ENCODE measurements around the gene FOXN3.

Gene FOXN3

GRCh38 chr14:89259951-89260609 lies 157.0 kb downstream of the FOXN3 start:
- Histone ChIP-seq H2AK5ac (ENCODE audit: low read length) (no peak overlapping the region), H3K79me2 (ENCODE audit: control insufficient read depth, insufficient read depth, low read length, poor library complexity) (peaks cover 2% of the 10 kb centered on the region), H3K4me1 (ENCODE audit: control insufficient read depth in 1 of 2, insufficient read depth in 2 of 2, low read length in 2 of 2) (peaks cover 0 to 2% of the 10 kb centered on the region in 2 experiments), H2BK12ac (ENCODE audit: low read length) (no peak overlapping the region), H4K8ac (ENCODE audit: low read depth, low read length) (no peak overlapping the region), H3K9ac (ENCODE audit: low read length) (no peak overlapping the region), H2AFZ (ENCODE audit: insufficient read depth, low read length, poor library complexity) (no peak overlapping the region), H3K27ac (ENCODE audit: low read depth, low read length) (no peak overlapping the region), H2BK5ac (ENCODE audit: low read depth, low read length, poor library complexity) (no peak overlapping the region), H3K23ac (ENCODE audit: low read length) (no peak overlapping the region), H4K91ac (ENCODE audit: low read depth, low read length) (no peak overlapping the region), H3K9me3 (ENCODE audit: insufficient read depth, low read depth, low read length) (peaks cover 2% of the 10 kb centered on the region), H4K12ac (ENCODE audit: low read depth, low read length) (no peak overlapping the region), H3K4me3 (ENCODE audit: low read depth, low read length) (no peak overlapping the region), H2BK120ac (ENCODE audit: insufficient read depth, low read length, poor library complexity) (peak overlapping the region; percentile 31), H3K36me3 (ENCODE audit: control insufficient read depth in 1 of 2, insufficient read depth in 2 of 2, low read length in 2 of 2) (peaks cover 0 to 5% of the 10 kb centered on the region in 2 experiments), H3K4me2 (ENCODE audit: low read length) (no peak overlapping the region), H3K14ac (ENCODE audit: low read length) (no peak overlapping the region), H3K18ac (ENCODE audit: low read length) (no peak overlapping the region), H3K4ac (ENCODE audit: low read depth, low read length) (no peak overlapping the region), H3K27me3 (ENCODE audit: insufficient read depth, low read length) (no peaks in the 10 kb centered on the region), H3K79me1 (ENCODE audit: low read length) (no peaks in the 10 kb centered on the region)
- no peak for DNase-seq
- no CpG with 5 or more reads among the region's 15 CpGs for WGBS (ENCODE audit: extremely low coverage, insufficient coverage, insufficient read length)

GRCh38 chr14:89258728-89259273 lies 158.2 kb downstream of the FOXN3 start:
- no peak for DNase-seq

GRCh38 chr14:89256951-89257350 lies 160.1 kb downstream of the FOXN3 start:
- H3K4me1 ChIP-seq (ENCODE audit: control insufficient read depth in 1 of 2, insufficient read depth in 2 of 2, low read length in 2 of 2): peaks cover 12% of the 10 kb centered on the region in 2 experiments
- H3K4me2 ChIP-seq (ENCODE audit: low read length): no peak overlapping the region
- no peak overlapping the region for H4K91ac ChIP-seq (ENCODE audit: low read depth, low read length)
- no peak overlapping the region for H3K4me3 ChIP-seq (ENCODE audit: low read depth, low read length)
- no peak overlapping the region for H2BK12ac ChIP-seq (ENCODE audit: low read length)
- peaks cover 2% of the 10 kb centered on the region for H3K9me3 ChIP-seq (ENCODE audit: insufficient read depth, low read depth, low read length)
- no peak overlapping the region for H2AFZ ChIP-seq (ENCODE audit: insufficient read depth, low read length, poor library complexity)
- no peaks in the 10 kb centered on the region for H3K27me3 ChIP-seq (ENCODE audit: insufficient read depth, low read length)
- H3K36me3 ChIP-seq (ENCODE audit: control insufficient read depth in 1 of 2, insufficient read depth in 2 of 2, low read length in 2 of 2): peaks cover 4 to 5% of the 10 kb centered on the region in 2 experiments
- H3K18ac ChIP-seq (ENCODE audit: low read length): no peak overlapping the region
- no peak overlapping the region for H4K8ac ChIP-seq (ENCODE audit: low read depth, low read length)
- no peak overlapping the region for H2AK5ac ChIP-seq (ENCODE audit: low read length)
- no peak overlapping the region for H3K4ac ChIP-seq (ENCODE audit: low read depth, low read length)
- peaks cover 4% of the 10 kb centered on the region for H3K79me2 ChIP-seq (ENCODE audit: control insufficient read depth, insufficient read depth, low read length, poor library complexity)
- no peak overlapping the region for H3K23ac ChIP-seq (ENCODE audit: low read length)
- DNase-seq: no peak
- no peak overlapping the region for H2BK120ac ChIP-seq (ENCODE audit: insufficient read depth, low read length, poor library complexity)
- no peak overlapping the region for H3K9ac ChIP-seq (ENCODE audit: low read length)
- H3K27ac ChIP-seq (ENCODE audit: low read depth, low read length): no peak overlapping the region
- no peak overlapping the region for H3K14ac ChIP-seq (ENCODE audit: low read length)
- no CpG with 5 or more reads among the region's 1 CpG for WGBS (ENCODE audit: extremely low coverage, insufficient coverage, insufficient read length)
- H3K79me1 ChIP-seq (ENCODE audit: low read length): peaks cover 6% of the 10 kb centered on the region
- no peak overlapping the region for H4K12ac ChIP-seq (ENCODE audit: low read depth, low read length)
- no peak overlapping the region for H2BK5ac ChIP-seq (ENCODE audit: low read depth, low read length, poor library complexity)

More at GRCh38 chr14:89258728-89259273, 158.2 kb downstream of the FOXN3 start:
- H2BK12ac ChIP-seq (ENCODE audit: low read length): no peak overlapping the region
- H3K4me1 ChIP-seq (ENCODE audit: control insufficient read depth in 1 of 2, insufficient read depth in 2 of 2, low read length in 2 of 2): peaks cover 4 to 7% of the 10 kb centered on the region in 2 experiments
- H3K4me3 ChIP-seq (ENCODE audit: low read depth, low read length): no peak overlapping the region
- H4K12ac ChIP-seq (ENCODE audit: low read depth, low read length): no peak overlapping the region
- no peak overlapping the region for H2AFZ ChIP-seq (ENCODE audit: insufficient read depth, low read length, poor library complexity)
- H3K23ac ChIP-seq (ENCODE audit: low read length): no peak overlapping the region
- H3K14ac ChIP-seq (ENCODE audit: low read length): no peak overlapping the region
- H3K4me2 ChIP-seq (ENCODE audit: low read length): no peak overlapping the region
- peaks cover 4 to 5% of the 10 kb centered on the region in 2 experiments for H3K36me3 ChIP-seq (ENCODE audit: control insufficient read depth in 1 of 2, insufficient read depth in 2 of 2, low read length in 2 of 2)
- H3K9me3 ChIP-seq (ENCODE audit: insufficient read depth, low read depth, low read length): peaks cover 2% of the 10 kb centered on the region
- WGBS (ENCODE audit: extremely low coverage, insufficient coverage, insufficient read length): no CpG with 5 or more reads among the region's 6 CpGs
- H2BK120ac ChIP-seq (ENCODE audit: insufficient read depth, low read length, poor library complexity): no peak overlapping the region
- H3K18ac ChIP-seq (ENCODE audit: low read length): no peak overlapping the region
- H3K79me1 ChIP-seq (ENCODE audit: low read length): peaks cover 2% of the 10 kb centered on the region
- no peak overlapping the region for H4K91ac ChIP-seq (ENCODE audit: low read depth, low read length)
- no peak overlapping the region for H3K27ac ChIP-seq (ENCODE audit: low read depth, low read length)
- no peak overlapping the region for H2BK5ac ChIP-seq (ENCODE audit: low read depth, low read length, poor library complexity)
- no peaks in the 10 kb centered on the region for H3K27me3 ChIP-seq (ENCODE audit: insufficient read depth, low read length)
- H3K79me2 ChIP-seq (ENCODE audit: control insufficient read depth, insufficient read depth, low read length, poor library complexity): peaks cover 4% of the 10 kb centered on the region
- no peak overlapping the region for H3K9ac ChIP-seq (ENCODE audit: low read length)
- no peak overlapping the region for H4K8ac ChIP-seq (ENCODE audit: low read depth, low read length)
- H3K4ac ChIP-seq (ENCODE audit: low read depth, low read length): no peak overlapping the region
- no peak overlapping the region for H2AK5ac ChIP-seq (ENCODE audit: low read length)

GRCh38 chr14:89256283-89256682 lies 160.8 kb downstream of the FOXN3 start:
- Histone ChIP-seq H2AK5ac (ENCODE audit: low read length) (no peak overlapping the region), H3K14ac (ENCODE audit: low read length) (no peak overlapping the region), H2AFZ (ENCODE audit: insufficient read depth, low read length, poor library complexity) (no peak overlapping the region), H4K91ac (ENCODE audit: low read depth, low read length) (no peak overlapping the region), H2BK120ac (ENCODE audit: insufficient read depth, low read length, poor library complexity) (no peak overlapping the region), H3K27me3 (ENCODE audit: insufficient read depth, low read length) (no peaks in the 10 kb centered on the region), H4K8ac (ENCODE audit: low read depth, low read length) (no peak overlapping the region), H3K9ac (ENCODE audit: low read length) (no peak overlapping the region), H3K4me1 (ENCODE audit: control insufficient read depth in 1 of 2, insufficient read depth in 2 of 2, low read length in 2 of 2) (peaks cover 12% of the 10 kb centered on the region in 2 experiments), H3K4me2 (ENCODE audit: low read length) (no peak overlapping the region), H3K9me3 (ENCODE audit: insufficient read depth, low read depth, low read length) (peaks cover 2% of the 10 kb centered on the region), H3K36me3 (ENCODE audit: control insufficient read depth in 1 of 2, insufficient read depth in 2 of 2, low read length in 2 of 2) (peaks cover 4 to 5% of the 10 kb centered on the region in 2 experiments), H2BK12ac (ENCODE audit: low read length) (no peak overlapping the region), H4K12ac (ENCODE audit: low read depth, low read length) (no peak overlapping the region), H3K18ac (ENCODE audit: low read length) (no peak overlapping the region), H3K79me2 (ENCODE audit: control insufficient read depth, insufficient read depth, low read length, poor library complexity) (peaks cover 4% of the 10 kb centered on the region), H2BK5ac (ENCODE audit: low read depth, low read length, poor library complexity) (no peak overlapping the region), H3K79me1 (ENCODE audit: low read length) (peaks cover 6% of the 10 kb centered on the region), H3K4ac (ENCODE audit: low read depth, low read length) (no peak overlapping the region), H3K4me3 (ENCODE audit: low read depth, low read length) (no peak overlapping the region), H3K27ac (ENCODE audit: low read depth, low read length) (no peak overlapping the region), H3K23ac (ENCODE audit: low read length) (no peak overlapping the region)
- DNase-seq: no peak
- WGBS (ENCODE audit: extremely low coverage, insufficient coverage, insufficient read length): no CpG with 5 or more reads among the region's 8 CpGs
